Cortex of kidney (tissue), 1 donor: ENCODE data around the gene MC4R.

Experiments used
- DNase-seq: peaks from one replicate; lab custom pipeline; 2025; lab: John Stamatoyannopoulos, UW

The MC4R gene

GRCh38 chr18:60327880-60328279 is 44.7 kb downstream of the MC4R start:
- no peak for DNase-seq

- no peak for DNase-seq
Measured at GRCh38 chr18:60322591-60322990, 50.0 kb downstream of the MC4R start.
